CD4-positive, alpha-beta T cell (primary cell): ENCODE results near the gene TBL1X. TPM values are rescaled to one million over a fixed set of nuclear protein-coding genes. Genes with fewer than 3 reads are reported as not detected.

ENCODE experiments used
- ATAC-seq: fragments of 200-7000 bp; cut with Tn5 transposase; one replicate; pipeline ENCODE4 v1.10.0; 2022; ENCODE audit warnings: mild to moderate bottlenecking; ENCODE audit not compliant: poor library complexity
- CTCF ChIA-PET: fragments of 350-600 bp; sonication (Branson Sonifier 250); formaldehyde crosslinking; loops from one replicate; lab custom pipeline; 2021; ENCODE audit warnings: antibody characterized with exemption, inconsistent platforms; lab: Charles Lee
- POLR2A ChIA-PET: fragments of 350-600 bp; sonication (Branson Sonifier 250); formaldehyde crosslinking; loops from one replicate; lab custom pipeline; 2021; ENCODE audit warnings: antibody characterized with exemption, inconsistent platforms; lab: Charles Lee
- DNase-seq, 14 experiments: peaks; one replicate each; pipeline ENCODE4 v3.0.0-alpha.2; 2013 to 2020; ENCODE audit warnings: mixed read lengths in 2 of 14
- H3K27ac ChIP-seq, 2 donors: one replicate each; pipeline versions ENCODE4 v1.5.1 to v1.7.0; 2013; ENCODE audit warnings: low read length in 2 of 2, low read depth in 1 of 2, mild to moderate bottlenecking in 1 of 2
- H3K27me3 ChIP-seq, 2 experiments: 1 replicate in 1 of 2; 2 replicates in 1 of 2; pipeline versions ENCODE4 v1.6.1 to v1.7.0; 2013; ENCODE audit warnings: low read length in 2 of 2, control low read depth in 1 of 2, mild to moderate bottlenecking in 1 of 2, moderate library complexity in 1 of 2; ENCODE audit not compliant: insufficient read depth in 2 of 2, control insufficient read depth in 1 of 2
- H3K36me3 ChIP-seq: one replicate; pipeline ENCODE4 v1.6.1; 2013; ENCODE audit warnings: low read length, control low read depth; ENCODE audit not compliant: insufficient read depth
- H3K4me1 ChIP-seq: one replicate; pipeline ENCODE4 v1.6.1; 2013; ENCODE audit warnings: low read length, control low read depth; ENCODE audit not compliant: insufficient read depth
- H3K4me3 ChIP-seq: one replicate; pipeline ENCODE4 v1.5.1; 2013; ENCODE audit warnings: mild to moderate bottlenecking, low read length, moderate library complexity
- H3K9me3 ChIP-seq, 2 experiments: 1 replicate in 1 of 2; 2 replicates in 1 of 2; pipeline versions ENCODE4 v1.6.1 to v1.7.0; 2013; ENCODE audit warnings: low read length in 2 of 2, mild to moderate bottlenecking in 2 of 2, control low read depth in 1 of 2, moderate library complexity in 1 of 2; ENCODE audit not compliant: control insufficient read depth in 1 of 2, insufficient read depth in 1 of 2
- H3K27ac Mint-ChIP-seq: one replicate; pipeline ENCODE4 v1.8.0; 2020; ENCODE audit warnings: mixed read lengths
- H3K27me3 Mint-ChIP-seq: one replicate; pipeline ENCODE4 v1.8.0; 2021; ENCODE audit warnings: mixed read lengths
- H3K36me3 Mint-ChIP-seq: one replicate; pipeline ENCODE4 v1.8.0; 2021; ENCODE audit warnings: low read depth, mixed read lengths
- H3K4me1 Mint-ChIP-seq: one replicate; pipeline ENCODE4 v1.8.0; 2021; ENCODE audit warnings: low read depth, mixed read lengths
- H3K4me3 Mint-ChIP-seq: one replicate; pipeline ENCODE4 v1.8.0; 2020; ENCODE audit warnings: mild to moderate bottlenecking, mixed read lengths
- H3K9me3 Mint-ChIP-seq: one replicate; pipeline ENCODE4 v1.8.0; 2020; ENCODE audit warnings: mixed read lengths
- CTCF ChIP-seq: fragments of 200-600 bp; IDR thresholded peaks from one replicate; pipeline ENCODE4 v1.8.0; 2022; ENCODE audit warnings: antibody characterized with exemption, mild to moderate bottlenecking
- intact Hi-C, 2 experiments: fragments of 100-400 bp; cut with DNase I in 1 of 2; cut with micrococcal nuclease in 1 of 2; formaldehyde crosslinking; loops; one replicate each; pipeline versions ENCODE4 v1.15.1 to v1.9.0; 2023 to 2025; cut with DNase I, micrococcal nuclease
- total RNA-seq, 174 experiments: library from RNA in 2 of 174; stranded (reverse) in 2 of 174; gene quantifications; one replicate each; pipeline ENCODE4 v1.2.3 and lab custom pipeline; 2021 to 2026

Gene TBL1X
- total RNA-seq, 2 experiments from 2014 or later = 17.4 to 19.2 TPM

- CTCF ChIA-PET = no interaction called here
- Histone ChIP-seq H3K4me1 (peaks cover 9% of the 10 kb centered on the region), H3K27ac (no peak overlapping the region), H3K27me3 (no peaks in the 10 kb centered on the region), H3K9me3 (no peaks in the 10 kb centered on the region), H3K4me3 (no peak overlapping the region), H3K36me3 (peaks cover 2% of the 10 kb centered on the region)
- no peak for TF ChIP-seq CTCF
- Mint-ChIP-seq H3K4me1 (peaks cover 59% of the 10 kb centered on the region), H3K27me3 (no peaks in the 10 kb centered on the region), H3K36me3 (peaks cover 7% of the 10 kb centered on the region), H3K9me3 (no peaks in the 10 kb centered on the region), H3K27ac (no peak overlapping the region), H3K4me3 (no peak overlapping the region)
- ATAC-seq (no peak), DNase-seq (no peak)
- POLR2A ChIA-PET = no interaction called here
- intact Hi-C loops = no loop called here
Observed at GRCh38 chrX:9519546-9520216, 54.8 kb downstream of the TBL1X start.

GRCh38 chrX:9520217-9520590, 55.3 kb downstream of the TBL1X start:
- TF ChIP-seq CTCF = no peak
- Histone ChIP-seq H3K9me3 (no peaks in the 10 kb centered on the region), H3K27me3 (no peaks in the 10 kb centered on the region), H3K27ac (no peak overlapping the region), H3K4me3 (no peak overlapping the region), H3K36me3 (peaks cover 2% of the 10 kb centered on the region), H3K4me1 (peaks cover 6% of the 10 kb centered on the region)
- DNase-seq (no peak), ATAC-seq (no peak)
- Mint-ChIP-seq H3K27me3 (no peaks in the 10 kb centered on the region), H3K4me1 (peaks cover 59% of the 10 kb centered on the region), H3K9me3 (no peaks in the 10 kb centered on the region), H3K4me3 (no peak overlapping the region), H3K27ac (no peak overlapping the region), H3K36me3 (peaks cover 2% of the 10 kb centered on the region)
- CTCF ChIA-PET = no interaction called here
- POLR2A ChIA-PET = no interaction called here
- intact Hi-C loops = no loop called here

- Mint-ChIP-seq H3K4me1 (peaks cover 49% of the 10 kb centered on the region), H3K27me3 (no peaks in the 10 kb centered on the region), H3K4me3 (no peak overlapping the region), H3K9me3 (no peaks in the 10 kb centered on the region), H3K36me3 (peaks cover 8% of the 10 kb centered on the region), H3K27ac (no peak overlapping the region)
- H3K4me1 ChIP-seq = no peaks in the 10 kb centered on the region
- H3K9me3 ChIP-seq = no peaks in the 10 kb centered on the region
- ATAC-seq = no peak
- DNase-seq = no peak
- H3K4me3 ChIP-seq = no peak overlapping the region
- ChIA-PET CTCF (no interaction called here), POLR2A (no interaction called here)
- no peaks in the 10 kb centered on the region for H3K27me3 ChIP-seq
- H3K27ac ChIP-seq = no peak overlapping the region
- intact Hi-C loops = no loop called here
- no peak for TF ChIP-seq CTCF
- peaks cover 2% of the 10 kb centered on the region for H3K36me3 ChIP-seq
Observed at GRCh38 chrX:9522378-9523155, 57.7 kb downstream of the TBL1X start.
